GM18858 (cell line): ENCODE data around the gene ALG8.
A peak's percentile ranks its signal among the peaks of the same experiment; 100 is the strongest.
"Not testable (repeated sequence)": the region's sequence is repeated elsewhere in the genome, so short reads cannot be mapped to it uniquely, and the experiment has no call there.

Experiments used
- ATAC-seq: cut with Tn5 transposase; IDR thresholded peaks from one replicate; pipeline ENCODE4 v1.9.1; 2021; ENCODE audit not compliant: unreplicated experiment

Gene ALG8

DNA sequence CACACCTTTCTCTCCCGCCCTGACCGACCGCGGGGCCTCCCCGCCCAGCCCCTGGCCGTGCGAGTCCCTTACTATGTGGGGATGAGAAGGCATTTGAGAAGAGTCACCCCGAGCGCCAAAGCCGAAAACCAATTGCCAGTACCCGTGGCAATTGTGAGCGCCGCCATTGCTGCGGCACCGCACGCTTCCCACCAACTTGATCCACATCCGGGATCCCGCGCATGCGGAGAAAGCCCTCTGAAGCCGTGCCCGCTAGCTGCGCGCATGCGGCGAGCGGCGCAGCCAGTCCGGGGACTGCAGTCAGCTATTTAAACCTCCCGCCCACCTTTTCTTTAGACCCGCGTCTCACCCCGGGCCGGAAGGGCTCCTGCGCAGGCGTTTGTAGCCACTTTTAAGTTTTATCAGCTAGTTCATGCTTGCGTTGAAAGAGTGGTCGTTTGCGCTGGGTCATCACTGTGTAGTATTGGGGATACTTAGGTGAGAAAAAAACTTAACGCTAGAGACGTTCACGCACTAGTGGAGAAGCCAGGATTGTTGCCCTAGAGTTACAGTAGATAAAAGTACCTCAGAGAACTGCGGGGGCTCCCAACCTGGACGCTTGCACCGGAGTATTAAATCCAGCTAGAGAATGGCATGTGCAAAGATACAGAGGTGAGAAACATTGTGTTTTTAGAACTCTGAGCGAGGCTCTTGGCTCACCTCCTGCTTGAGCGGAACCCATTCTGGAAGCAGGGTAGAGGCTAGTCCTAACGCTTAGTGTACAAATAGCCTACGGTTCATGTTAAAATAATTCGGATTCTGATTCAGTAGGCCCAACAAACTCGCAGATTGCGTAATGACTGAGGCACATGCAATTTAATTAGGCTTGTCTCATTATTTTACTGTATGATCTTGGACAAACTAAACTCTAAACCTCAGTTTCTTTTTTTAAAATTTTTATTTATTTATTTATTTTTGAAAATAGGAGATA is at the start of gene ALG8:
Gene ALG8 (minus strand): TSS at position 205 of the 970 bp plus-strand sequence. CDS start 38 bp downstream, at position 167.
- peak; percentile 87 for ATAC-seq

DNA sequence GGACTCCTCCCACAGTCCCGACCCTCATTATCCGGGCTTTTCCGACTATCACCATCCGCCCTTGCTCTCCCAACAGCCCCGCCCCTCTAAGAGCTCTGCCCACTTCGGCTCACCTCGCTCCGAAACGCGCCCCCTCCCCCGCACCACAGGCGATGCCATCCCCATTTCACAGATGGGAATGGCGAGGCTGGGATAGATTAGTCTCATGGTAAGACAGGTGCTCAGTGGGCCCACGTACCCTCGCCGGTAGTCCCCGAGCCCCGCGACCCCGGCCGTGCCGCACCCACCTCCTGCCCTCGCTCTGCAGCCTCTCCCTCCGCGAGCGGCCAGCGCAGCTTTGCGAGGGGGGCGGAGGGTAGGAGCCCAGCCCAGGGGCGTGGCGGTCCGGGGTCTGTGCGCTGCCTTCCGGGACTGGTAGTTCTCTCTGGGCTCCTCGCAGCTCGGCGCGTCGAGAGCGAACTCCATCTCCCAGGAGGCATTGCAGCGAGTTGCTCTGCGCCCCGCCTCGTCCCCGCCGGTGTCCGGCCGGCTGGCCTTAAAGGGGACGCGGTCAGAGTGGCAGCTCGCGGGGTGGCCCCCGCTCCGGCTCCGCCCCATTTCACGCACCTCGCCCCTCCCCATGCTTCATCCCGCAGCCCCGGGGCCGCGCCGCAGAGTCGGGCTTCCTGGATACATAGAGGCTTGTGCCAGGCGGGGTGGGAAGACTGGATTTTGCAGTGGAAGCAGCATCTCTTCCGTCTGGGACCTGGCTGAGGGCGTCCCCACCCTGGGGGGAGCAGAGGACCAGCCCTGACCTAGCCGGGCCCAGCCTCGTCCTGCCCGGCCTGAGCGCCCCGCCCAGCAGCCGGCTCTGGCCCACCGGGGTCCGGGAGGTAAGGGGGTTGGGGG is 49.1 kb upstream of the ALG8 start, which contains the start of the genes KCTD21 and USP35:
Gene KCTD21 (minus strand): TSS at position 341 of the 888 bp plus-strand sequence. CDS start 14,072 bp downstream, outside the sequence.
Gene USP35 (plus strand): TSS at position 634 of the 888 bp plus-strand sequence. CDS start 7,327 bp downstream, outside the sequence.
- peak; percentile 95 for ATAC-seq

DNA sequence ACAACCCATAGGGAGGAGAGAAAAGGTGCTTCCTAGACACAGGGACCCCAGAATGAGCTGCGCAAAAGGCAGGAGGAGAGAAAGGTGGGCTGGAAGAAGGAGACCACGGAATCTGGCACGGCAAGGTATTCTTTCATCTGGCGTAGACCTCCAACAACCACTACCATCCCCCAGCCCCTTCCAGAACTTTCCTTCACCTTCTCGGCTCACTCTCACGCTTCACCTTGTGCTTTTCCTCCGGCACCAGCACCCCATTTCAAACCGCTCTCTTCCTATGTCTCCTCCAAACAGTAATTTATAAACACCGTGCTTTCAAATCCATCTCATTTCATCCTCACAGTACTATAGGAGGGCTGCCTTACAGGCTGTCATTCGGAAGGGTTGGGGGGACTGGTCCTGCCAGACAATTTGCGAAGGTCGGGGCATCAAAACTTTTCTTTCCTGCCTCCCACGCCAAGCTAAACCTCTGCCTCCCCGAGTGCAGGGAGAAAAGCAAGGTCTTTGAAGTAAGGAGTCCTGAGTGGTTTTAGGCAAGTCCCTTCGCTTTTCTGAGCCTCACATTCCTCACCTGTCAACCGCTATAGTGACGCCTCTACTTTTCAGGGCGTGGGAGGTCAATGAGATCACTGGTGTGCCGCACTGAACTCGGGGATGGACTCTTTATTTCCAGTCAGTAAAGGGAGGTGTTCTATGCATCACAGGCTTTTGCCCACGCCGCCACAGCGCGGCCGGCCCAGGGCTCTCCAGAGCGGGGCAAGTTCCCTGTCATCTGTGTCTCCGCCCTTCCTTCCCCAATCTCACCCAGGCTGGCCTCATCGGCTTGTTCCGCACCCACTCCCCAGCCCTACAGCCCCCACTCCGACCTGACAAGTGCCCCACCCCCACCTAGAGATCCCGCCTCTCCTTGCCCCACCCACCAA is 48.2 kb upstream of the ALG8 start:
- peak; percentile 12 for ATAC-seq

DNA sequence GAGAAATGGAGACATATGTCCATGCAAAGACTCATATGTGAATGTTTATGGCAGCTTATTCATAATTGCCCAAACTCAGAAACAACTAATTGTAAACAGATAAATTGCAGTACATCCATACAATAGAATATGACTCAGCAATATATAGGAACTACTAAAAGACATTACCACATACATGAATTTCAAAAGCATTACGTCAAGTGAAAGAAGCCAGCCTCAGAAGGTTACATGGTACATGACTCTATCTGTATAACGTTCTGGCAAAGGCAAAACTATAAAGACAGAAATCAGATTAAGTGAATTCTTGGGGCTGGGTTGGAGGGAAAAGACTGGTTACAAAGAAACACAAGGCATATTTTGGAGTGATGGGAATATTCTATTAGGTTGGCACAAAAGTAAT is 41.8 kb upstream of the ALG8 start:
- ATAC-seq, result no peak

- ATAC-seq, result no peak
Measured at GRCh38 chr11:78180751-78181150, 41.3 kb upstream of the ALG8 start.

GRCh38 chr11:78179459-78180071 is 40.1 kb upstream of the ALG8 start:
- ATAC-seq, result no peak

DNA sequence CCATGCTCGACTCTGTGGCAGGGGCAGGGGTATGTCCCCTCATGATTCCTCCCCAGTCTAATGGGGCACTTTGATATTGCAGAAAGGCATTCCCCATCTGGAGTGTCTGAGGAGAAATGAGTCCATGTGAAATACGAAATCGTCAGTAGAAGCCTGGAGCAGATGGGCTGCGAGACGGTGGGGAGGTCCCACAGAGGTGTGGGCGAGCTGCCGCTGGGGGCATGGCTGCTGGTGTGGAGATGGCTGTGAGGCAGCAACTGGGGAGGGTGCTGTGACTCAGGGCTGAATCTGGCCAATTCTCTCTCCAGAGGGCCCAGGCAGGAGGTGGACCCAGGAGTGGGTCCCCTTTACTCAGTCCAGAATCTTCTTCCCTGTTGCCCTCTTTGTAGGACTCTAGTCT is 37.8 kb upstream of the ALG8 start:
- ATAC-seq, result no peak

DNA sequence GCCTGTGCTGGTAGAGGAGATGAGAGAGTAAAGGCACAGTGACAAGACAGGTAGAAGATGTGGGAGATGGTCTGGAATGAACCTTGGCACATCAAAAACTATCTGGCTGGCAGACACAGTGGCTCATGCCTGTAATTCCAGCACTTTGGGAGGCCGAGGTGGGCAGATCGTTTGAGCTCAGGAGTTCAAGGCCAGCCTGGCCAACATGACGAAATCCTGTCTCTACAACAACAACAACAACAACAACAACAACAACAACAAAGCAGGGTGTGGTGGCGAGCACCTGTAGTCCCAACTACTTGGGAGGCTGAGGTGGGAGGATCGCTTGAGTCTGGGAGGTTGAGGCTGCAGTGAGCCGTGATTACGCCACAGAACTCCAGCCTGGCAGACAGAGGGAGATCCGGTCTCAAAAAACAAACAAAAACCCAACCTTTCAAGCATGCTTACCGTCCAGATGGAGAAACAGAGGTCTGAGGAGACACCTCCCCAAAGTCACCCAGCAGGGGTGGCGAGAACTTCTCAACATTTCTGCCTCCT is 37.2 kb upstream of the ALG8 start:
- no peak for ATAC-seq

- ATAC-seq, result not testable (repeated sequence)
Measured at GRCh38 chr11:78175862-78176261, 36.4 kb upstream of the ALG8 start.

GRCh38 chr11:78171951-78172350 is 32.5 kb upstream of the ALG8 start:
- ATAC-seq, result no peak

- no peak for ATAC-seq
Measured at GRCh38 chr11:78170874-78171549, 31.6 kb upstream of the ALG8 start.

- no peak for ATAC-seq
Measured at GRCh38 chr11:78170413-78170812, 31.0 kb upstream of the ALG8 start.

DNA sequence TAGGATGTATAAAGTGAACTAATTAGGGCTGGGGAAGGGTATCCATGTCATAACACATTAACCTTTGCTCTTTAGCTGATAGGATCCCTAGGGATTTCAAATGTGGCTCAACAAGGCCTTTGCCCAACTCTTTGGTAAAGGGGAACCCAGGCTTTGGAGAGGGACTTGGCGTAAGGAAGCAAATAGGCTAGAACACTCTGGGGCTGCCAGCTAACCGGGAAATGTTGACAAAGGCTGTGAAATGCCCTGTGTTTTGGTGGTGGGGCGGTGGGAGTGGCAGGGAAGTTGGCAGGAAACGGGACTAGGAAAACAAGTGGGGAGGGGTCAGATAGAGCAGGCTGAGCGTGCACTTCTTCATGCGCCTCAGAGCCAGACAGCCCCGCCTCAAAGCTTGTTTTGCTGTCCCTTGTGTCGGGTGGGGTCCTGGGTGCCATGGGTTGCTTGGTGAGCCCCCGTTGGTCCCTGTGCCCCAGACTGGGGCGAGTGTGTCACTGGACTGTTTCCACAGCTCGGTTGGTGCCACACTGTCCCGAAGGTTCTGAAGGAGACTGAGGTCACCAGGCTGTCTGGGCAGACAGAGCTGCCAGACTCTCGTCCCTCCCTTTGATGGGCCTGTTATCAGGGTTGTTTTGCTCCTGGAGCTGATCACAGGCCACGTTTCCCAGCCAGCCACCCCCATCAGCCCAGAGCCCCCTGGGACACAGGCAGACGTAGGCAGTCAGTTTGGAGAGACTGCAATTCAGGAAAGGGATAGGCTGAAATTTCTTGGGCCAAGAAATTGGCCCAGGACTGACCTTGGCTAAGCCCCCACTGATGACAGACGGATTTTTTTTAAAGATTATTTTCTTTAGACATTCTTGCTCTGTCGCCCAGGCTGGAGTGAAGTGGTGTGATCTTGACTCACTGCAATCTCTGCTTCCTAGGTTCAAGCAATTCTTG is 29.4 kb upstream of the ALG8 start:
- no peak for ATAC-seq

GRCh38 chr11:78166855-78167469 is 27.5 kb upstream of the ALG8 start:
- ATAC-seq, result no peak

- no peak for ATAC-seq
Measured at GRCh38 chr11:78164471-78164870, 25.0 kb upstream of the ALG8 start.

GRCh38 chr11:78163828-78164227 is 24.4 kb upstream of the ALG8 start:
- ATAC-seq, result no peak

DNA sequence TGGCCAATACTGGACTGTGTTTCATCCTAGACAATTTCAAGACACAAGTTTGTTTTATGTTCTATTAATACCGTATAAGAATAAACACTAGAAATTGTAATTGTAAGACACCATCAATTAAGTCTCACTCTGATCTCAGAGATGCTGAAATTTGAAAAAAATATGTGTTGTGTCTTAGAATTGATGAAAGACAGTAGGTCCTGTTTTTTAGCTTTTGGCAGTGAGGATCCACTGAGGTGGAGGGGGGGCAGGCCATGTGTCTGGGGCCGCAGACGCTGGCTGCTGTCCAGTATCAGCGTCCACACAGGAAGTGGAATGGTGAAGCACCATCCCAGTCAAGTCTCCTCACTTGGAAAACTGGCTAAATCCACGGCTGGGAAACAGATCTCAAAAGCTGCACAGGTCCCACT is 22.5 kb upstream of the ALG8 start:
- no peak for ATAC-seq
